ENCODE measurements around the gene NSG1. TPM values are rescaled to one million over a fixed set of nuclear protein-coding genes. Genes with fewer than 3 reads are reported as not detected.

NSG1 gene
- total RNA-seq, 1 experiment from 2014 or later, result not detected

GRCh38 chr4:4377732-4378460 is 9.0 kb upstream of the NSG1 start:
- Histone ChIP-seq H4K20me1 (ENCODE audit: low read length) (no peaks in the 10 kb centered on the region), H3K4me1 (ENCODE audit: insufficient read depth, low read length) (no peaks in the 10 kb centered on the region), H3K79me2 (ENCODE audit: low read length) (no peaks in the 10 kb centered on the region), H3K4me2 (ENCODE audit: low read length) (no peak overlapping the region), H3K27me3 (ENCODE audit: low read length) (peaks cover 32% of the 10 kb centered on the region), H3K9me2 (replicated peaks; ENCODE audit: low read length) (no peaks in the 10 kb centered on the region), H3K4me3 (ENCODE audit: low read length) (no peak overlapping the region), H3K9me3 (ENCODE audit: low read length) (no peaks in the 10 kb centered on the region), H3K36me3 (ENCODE audit: low read depth, low read length) (no peaks in the 10 kb centered on the region), H3K9ac (ENCODE audit: low read length) (no peak overlapping the region), H3F3A (ENCODE audit: low read length, unreplicated experiment) (no peaks in the 10 kb centered on the region), H3K27ac (ENCODE audit: low read length) (no peak overlapping the region), H2AFZ (ENCODE audit: low read length) (no peak overlapping the region)
- ATAC-seq (no peak), DNase-seq (no peak)
- TF ChIP-seq EZH2phosphoT487 (IDR thresholded peaks at IDR 0.05; ENCODE audit: borderline replicate concordance, low read length) (no peak), EZH2 (IDR thresholded peaks at IDR 0.05; ENCODE audit: low read length, unreplicated experiment) (no peak), CTCF (conservative IDR thresholded peaks at IDR 0.05; ENCODE audit: low read depth, low read length) (no peak)
- CTCF ChIA-PET, result no interaction called here
- BruUV-seq (replicated peaks), result no TSS peak
- POLR2A ChIA-PET (ENCODE audit: unreplicated experiment), result no interaction called here
- intact Hi-C loops (cut with micrococcal nuclease), result no loop called here

GRCh38 chr4:4379540-4380087 is 7.3 kb upstream of the NSG1 start:
- no peak overlapping the region for H3K27ac ChIP-seq (ENCODE audit: low read length)
- BruUV-seq (replicated peaks), result no TSS peak
- no peak for TF ChIP-seq EZH2phosphoT487 (IDR thresholded peaks at IDR 0.05; ENCODE audit: borderline replicate concordance, low read length)
- no peak for TF ChIP-seq CTCF (conservative IDR thresholded peaks at IDR 0.05; ENCODE audit: low read depth, low read length)
- TF ChIP-seq EZH2 (IDR thresholded peaks at IDR 0.05; ENCODE audit: low read length, unreplicated experiment), result no peak
- H3F3A ChIP-seq (ENCODE audit: low read length, unreplicated experiment), result no peaks in the 10 kb centered on the region
- intact Hi-C loops (cut with micrococcal nuclease), result no loop called here
- ChIA-PET POLR2A (ENCODE audit: unreplicated experiment) (no interaction called here), CTCF (no interaction called here)
- no peaks in the 10 kb centered on the region for H3K9me3 ChIP-seq (ENCODE audit: low read length)
- no peak overlapping the region for H3K9ac ChIP-seq (ENCODE audit: low read length)
- DNase-seq (no peak), ATAC-seq (no peak)
- no peaks in the 10 kb centered on the region for H3K79me2 ChIP-seq (ENCODE audit: low read length)
- peaks cover 19% of the 10 kb centered on the region for H3K27me3 ChIP-seq (ENCODE audit: low read length)
- no peaks in the 10 kb centered on the region for H3K4me1 ChIP-seq (ENCODE audit: insufficient read depth, low read length)
- no peak overlapping the region for H2AFZ ChIP-seq (ENCODE audit: low read length)
- H4K20me1 ChIP-seq (ENCODE audit: low read length), result no peaks in the 10 kb centered on the region
- no peaks in the 10 kb centered on the region for H3K36me3 ChIP-seq (ENCODE audit: low read depth, low read length)
- H3K4me2 ChIP-seq (ENCODE audit: low read length), result no peak overlapping the region
- no peaks in the 10 kb centered on the region for H3K9me2 ChIP-seq (replicated peaks; ENCODE audit: low read length)
- no peak overlapping the region for H3K4me3 ChIP-seq (ENCODE audit: low read length)

- Histone ChIP-seq H4K20me1 (ENCODE audit: low read length) (no peaks in the 10 kb centered on the region), H3K4me1 (ENCODE audit: insufficient read depth, low read length) (no peaks in the 10 kb centered on the region), H3K27me3 (ENCODE audit: low read length) (peaks cover 28% of the 10 kb centered on the region), H3K27ac (ENCODE audit: low read length) (no peak overlapping the region), H3F3A (ENCODE audit: low read length, unreplicated experiment) (no peaks in the 10 kb centered on the region), H3K79me2 (ENCODE audit: low read length) (no peaks in the 10 kb centered on the region), H2AFZ (ENCODE audit: low read length) (no peak overlapping the region), H3K4me3 (ENCODE audit: low read length) (no peak overlapping the region), H3K9me2 (replicated peaks; ENCODE audit: low read length) (no peaks in the 10 kb centered on the region), H3K4me2 (ENCODE audit: low read length) (no peak overlapping the region), H3K36me3 (ENCODE audit: low read depth, low read length) (no peaks in the 10 kb centered on the region), H3K9me3 (ENCODE audit: low read length) (no peaks in the 10 kb centered on the region), H3K9ac (ENCODE audit: low read length) (no peak overlapping the region)
- ChIA-PET POLR2A (ENCODE audit: unreplicated experiment) (no interaction called here), CTCF (no interaction called here)
- no peak for TF ChIP-seq CTCF (conservative IDR thresholded peaks at IDR 0.05; ENCODE audit: low read depth, low read length)
- no peak for TF ChIP-seq EZH2phosphoT487 (IDR thresholded peaks at IDR 0.05; ENCODE audit: borderline replicate concordance, low read length)
- TF ChIP-seq EZH2 (IDR thresholded peaks at IDR 0.05; ENCODE audit: low read length, unreplicated experiment), result no peak
- no TSS peak for BruUV-seq (replicated peaks)
- DNase-seq, result no peak
- intact Hi-C loops (cut with micrococcal nuclease), result no loop called here
- no peak for ATAC-seq
Observed at GRCh38 chr4:4383085-4383484, 3.8 kb upstream of the NSG1 start.
